Skin of body (tissue), 2 donors: Measurements from ENCODE around the gene ORM2. TPM values are rescaled to one million over a fixed set of nuclear protein-coding genes. Genes with fewer than 3 reads are reported as not detected.
A peak's percentile ranks its signal among the peaks of the same experiment; 100 is the strongest.
"Not testable (repeated sequence)": the region's sequence is repeated elsewhere in the genome, so short reads cannot be mapped to it uniquely, and the experiment has no call there.

ENCODE experiments used
- DNase-seq: peaks from one replicate; lab custom pipeline; 2025; lab: John Stamatoyannopoulos, UW
- total RNA-seq: library from RNA; depleted of rRNA; stranded (reverse); fragments of >200 nt; gene quantifications from one replicate; pipeline ENCODE4 v1.2.3, GENCODE V29; 2014

ORM2 gene
- total RNA-seq: 0.79 TPM

DNA sequence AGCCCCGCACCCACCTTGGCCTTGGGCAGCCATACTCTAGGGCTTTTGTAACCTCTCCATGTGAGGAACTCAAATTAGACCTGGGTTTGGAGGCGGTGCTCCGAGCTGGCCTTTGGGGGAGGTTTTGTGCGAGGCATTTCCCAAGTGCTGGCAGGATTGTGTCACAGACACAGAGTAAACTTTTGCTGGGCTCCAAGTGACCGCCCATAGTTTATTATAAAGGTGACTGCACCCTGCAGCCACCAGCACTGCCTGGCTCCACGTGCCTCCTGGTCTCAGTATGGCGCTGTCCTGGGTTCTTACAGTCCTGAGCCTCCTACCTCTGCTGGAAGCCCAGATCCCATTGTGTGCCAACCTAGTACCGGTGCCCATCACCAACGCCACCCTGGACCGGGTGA is at the start of gene ORM2:
ORM2 (plus strand) TSS at position 245 of the 398 bp plus-strand sequence; CDS start at position 281, 36 bp downstream.
- DNase-seq: not testable (repeated sequence)

DNA sequence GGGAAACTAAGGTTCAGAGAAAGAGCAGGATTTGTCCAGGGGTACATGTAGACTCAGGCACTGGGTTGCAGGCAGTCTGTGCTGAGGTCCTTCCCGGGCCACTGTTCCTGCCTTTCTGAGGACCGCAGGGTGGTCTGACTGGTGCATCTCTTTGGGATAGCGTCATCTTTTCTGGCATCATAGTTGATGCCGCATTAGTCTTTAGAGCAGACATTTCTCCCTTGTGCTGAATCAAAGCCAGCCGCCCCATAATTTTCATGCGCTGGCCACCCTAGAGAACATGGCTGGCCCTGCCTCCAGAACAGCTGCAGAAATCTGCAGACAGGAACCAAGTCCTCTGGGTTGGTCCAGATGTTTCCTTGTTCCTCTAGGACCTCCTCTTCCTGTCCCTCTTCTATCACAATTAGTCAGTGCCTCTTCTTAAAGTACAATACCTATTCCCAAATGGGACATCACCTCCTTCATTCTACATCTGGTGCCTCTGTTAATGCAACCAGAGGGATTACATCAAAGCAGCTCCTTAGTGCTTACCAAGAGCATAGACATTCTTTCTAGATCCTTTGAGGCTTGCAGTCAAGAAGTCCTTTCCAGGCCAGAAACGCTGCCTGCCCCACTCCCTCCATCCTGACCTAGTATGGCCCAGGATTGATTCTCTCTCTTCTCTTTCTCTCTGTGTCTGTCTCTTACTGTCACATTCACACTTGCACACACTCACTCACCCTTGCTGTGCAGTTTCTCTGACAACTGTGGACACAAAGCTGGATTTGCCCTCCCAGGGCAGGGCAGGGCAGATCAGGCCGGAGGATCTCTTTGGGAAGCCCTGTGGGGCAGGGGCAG is 48.8 kb upstream of the ORM2 start:
- DNase-seq: peak; percentile 85

DNA sequence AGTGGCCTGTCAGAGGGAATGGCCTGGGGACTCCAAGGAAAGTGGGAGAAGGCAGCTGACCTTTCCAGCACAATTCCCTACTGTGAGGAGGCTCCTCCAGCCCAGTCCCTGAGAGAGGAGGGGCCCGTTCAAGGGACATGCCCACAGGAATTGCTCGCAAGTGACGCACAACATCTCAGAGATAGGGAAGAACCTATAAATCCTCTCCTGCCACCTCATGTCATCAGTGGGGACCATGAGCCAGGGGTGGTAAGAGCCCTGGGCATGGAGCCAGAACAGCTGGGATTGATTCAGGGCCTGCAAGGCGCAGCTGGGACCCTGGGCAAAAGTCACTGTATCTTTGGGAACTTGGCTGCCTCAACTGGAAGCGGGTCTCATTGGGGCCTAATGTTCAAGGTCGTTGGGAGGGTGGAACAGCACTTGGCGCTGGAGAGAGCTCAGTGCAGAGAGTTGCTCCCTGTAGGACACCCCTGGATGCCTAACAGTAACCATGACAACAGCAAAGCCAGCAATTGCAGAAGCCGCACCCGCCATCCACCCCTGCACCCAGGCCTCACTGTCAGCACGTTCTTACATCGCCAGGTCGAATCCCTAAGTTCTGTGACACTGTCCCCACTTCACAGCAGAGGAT is 48.1 kb upstream of the ORM2 start:
- DNase-seq: peak; percentile 95

DNA sequence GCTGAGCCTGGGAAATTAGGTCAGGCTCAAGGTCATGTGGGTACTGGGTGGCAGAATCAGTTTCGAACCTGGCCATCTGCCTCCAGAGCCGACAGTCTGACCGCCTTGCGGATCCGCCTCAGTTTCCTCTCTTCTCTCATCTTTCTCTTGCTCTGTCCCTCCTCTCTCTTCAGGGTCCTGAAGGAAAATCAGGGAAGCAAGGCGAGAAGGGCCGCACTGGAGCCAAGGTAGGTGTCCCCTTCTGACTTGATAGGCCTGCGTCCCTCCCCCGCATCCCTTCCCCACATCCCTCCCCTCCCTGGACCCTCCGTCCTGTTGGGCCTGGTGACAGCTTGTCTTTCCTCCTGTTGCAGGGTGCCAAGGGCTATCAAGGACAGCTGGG is 47.6 kb upstream of the ORM2 start:
- no peak for DNase-seq

DNA sequence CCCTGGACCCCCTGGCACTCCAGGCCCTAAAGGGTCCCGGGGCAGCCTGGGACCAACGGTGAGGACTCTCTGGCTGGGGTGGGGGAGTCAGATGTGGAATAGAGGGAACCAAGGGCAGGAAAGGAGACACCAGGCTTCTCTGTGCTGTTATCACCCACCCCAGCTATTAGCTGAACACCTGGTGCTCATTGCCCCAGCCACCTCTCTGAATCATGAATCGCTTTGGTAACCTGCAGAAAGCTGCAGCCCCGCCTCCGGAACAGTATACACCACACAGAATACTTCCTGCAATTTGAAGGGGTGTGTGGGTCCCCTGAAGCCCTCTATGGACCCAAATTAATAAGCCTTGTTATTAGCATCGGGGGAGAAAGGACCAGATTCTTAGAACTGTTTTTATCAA is 47.2 kb upstream of the ORM2 start:
- no peak for DNase-seq

DNA sequence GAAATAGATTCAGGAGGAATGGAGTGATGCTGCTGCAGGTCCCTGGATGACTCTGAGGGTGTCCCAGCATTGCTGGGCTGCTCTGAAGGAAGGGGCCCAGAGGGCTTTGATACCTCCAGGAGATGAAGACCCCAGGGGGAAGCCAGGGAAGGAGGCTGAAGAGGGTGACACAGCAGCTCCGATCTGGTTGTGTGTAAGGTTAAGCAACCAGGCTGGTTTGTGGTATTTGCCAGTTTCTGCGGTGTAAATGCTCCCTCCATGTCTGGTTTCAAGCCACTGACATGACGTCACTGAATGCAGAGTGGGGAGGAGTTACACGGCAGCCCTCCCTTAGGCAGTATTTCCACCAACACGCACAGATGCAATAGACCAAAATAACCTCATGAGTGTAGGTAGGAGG is 46.7 kb upstream of the ORM2 start:
- DNase-seq: peak; percentile 48

DNA sequence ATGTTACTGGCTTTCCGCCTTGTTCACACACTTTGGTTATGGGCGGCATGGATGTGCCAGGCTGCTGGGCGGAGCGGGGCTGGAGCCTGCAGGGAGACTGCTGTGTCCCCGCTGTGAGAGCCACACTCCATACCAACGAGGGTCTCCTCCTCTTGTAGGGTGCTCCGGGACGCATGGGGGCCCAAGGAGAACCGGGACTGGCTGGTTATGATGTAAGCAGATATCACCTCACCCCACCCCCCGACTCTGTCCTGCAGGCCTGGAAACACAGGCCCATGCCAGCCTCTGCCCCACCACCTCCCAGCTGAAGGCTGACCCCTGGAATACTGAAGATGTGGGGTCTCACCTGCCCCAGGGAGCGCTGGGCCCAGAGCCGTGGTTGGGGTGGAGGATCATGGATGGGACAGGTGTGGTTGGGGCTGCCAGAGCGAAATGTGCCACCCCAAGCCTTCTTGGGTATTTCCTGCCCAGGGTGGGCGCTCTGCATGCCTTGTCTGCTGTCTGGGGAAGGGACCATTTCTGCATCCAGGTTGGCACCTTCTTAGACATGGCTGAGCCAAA is 46.0 kb upstream of the ORM2 start:
- no peak for DNase-seq

DNA sequence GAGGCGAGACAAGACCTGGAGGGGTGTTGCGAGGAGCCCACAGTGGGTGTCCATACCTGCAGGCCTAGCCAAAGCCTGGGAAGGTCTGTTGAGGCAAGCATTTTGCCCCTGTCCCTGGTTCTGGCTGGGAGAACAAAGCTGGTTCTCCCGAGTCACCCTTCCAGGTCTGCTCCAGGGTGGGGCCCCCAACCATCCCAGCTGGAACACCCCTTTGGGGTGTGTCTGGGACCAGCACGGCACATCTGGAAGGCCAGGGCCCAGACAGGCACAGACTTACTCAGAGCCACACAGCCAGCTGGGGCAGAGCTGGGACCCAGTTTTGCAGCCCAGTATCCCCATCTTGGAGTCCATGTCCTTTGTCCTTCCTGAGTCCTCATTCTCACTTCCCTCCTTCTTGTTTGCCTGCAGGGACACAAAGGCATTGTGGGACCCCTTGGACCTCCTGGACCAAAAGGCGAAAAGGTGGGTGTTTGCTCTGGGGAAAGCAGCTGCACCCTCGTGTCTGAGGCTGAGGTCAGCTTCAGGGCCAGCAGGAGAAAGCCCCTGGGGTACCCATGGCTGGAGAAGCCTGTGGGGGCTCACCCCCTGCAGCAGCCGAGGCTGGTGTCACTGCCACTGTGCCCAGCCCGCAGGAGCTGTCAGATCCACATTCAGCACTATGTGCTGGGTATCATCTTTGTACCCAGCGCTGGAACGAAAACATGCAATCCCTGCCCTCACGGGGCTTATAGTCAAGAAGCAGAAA is 45.2 kb upstream of the ORM2 start:
- no peak for DNase-seq

DNA sequence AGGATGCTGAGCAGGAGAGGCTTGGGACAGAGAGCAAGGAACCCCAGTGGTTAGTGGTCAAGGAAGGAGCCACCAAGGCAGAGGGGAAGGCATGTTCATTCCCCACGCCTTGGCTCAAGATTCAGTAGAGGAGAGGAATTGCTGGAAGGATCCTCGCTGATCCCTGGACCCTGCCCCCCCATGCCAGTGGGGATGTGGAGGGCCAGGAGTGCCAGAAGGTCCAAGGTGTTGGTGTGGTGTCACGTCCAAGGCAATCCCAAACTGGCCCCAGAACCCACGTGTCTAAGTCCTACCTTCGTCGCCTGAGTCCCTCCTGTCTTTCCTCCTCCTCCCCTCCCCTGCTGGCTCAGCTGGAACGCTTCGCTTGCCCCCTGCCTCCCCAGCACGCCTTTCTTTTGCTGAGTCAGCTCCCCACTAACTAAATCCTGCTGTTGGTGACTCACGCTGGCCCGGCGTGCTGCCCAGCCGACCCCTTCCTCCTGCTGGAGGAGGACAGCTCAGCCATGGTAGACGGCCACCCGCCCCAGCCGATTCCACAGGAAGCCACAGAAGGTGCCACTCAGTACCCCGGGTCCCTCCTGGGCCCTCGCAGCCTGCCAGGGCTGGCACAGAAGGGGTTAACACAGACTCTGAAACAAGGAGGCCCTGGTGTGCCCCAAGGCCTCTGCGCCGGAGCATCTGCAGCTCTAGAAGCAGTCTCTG is 44.4 kb upstream of the ORM2 start:
- peak; percentile 81 for DNase-seq

DNA sequence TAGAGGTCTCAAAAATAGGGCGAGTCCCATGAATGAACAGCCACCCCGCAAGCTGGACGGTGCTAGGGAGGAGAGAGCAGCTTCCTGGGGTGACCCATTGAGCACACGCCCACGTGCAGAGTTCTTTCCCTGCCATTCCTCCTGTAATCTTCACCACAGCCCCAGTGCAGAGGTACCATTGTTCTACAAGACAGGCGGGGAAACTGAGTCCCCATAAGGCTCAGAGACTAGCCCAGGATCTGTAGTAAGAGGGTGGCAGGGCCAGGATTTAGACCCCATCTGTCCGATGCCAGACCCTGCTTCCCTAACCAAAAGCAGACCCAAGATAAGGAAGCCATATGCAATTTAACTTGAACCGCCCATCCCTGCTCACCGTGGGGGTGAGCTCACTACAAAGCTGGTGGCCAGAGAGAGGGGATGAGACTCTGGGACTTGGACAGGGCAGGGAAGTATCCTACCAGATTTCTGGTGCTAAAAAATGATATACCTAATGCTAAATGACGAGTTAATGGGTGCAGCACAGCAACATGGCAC is 43.5 kb upstream of the ORM2 start:
- no peak for DNase-seq

DNA sequence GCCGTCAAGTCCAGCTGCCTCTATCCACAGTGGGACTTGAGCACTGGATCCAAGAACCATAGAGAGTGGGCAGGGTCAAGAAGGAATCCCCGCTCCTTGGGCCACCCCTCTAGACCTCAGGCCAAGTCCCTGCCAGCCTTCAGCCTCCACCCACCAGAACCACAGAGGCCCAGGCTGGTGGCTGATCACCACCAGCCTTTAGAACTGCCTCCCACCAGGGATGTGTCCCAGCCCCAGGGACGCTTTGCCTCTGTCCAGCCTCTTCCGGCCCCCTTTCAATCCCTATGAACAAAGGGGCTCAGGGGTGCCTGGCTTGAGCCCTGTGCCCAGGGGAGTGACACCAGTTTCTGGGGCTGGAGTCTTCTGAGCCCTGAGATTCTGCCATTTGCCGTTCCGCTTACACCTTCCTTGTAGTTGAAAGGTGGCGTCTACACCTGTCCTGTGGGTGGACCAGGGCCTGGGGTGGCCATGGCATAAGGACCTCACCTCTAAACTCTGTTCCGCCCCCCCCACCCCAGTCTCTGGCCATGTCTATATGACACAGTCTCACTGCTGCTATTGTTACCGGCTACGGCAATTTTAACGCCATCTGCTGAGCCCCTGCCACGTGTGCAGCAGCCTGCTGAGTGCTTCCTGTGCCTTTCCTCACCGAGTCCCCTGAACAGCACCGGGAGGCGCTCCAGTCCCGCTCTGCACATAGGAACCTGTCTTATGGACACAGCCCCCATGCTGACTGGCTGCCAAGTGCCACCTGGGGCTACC is 42.5 kb upstream of the ORM2 start:
- DNase-seq: no peak

DNA sequence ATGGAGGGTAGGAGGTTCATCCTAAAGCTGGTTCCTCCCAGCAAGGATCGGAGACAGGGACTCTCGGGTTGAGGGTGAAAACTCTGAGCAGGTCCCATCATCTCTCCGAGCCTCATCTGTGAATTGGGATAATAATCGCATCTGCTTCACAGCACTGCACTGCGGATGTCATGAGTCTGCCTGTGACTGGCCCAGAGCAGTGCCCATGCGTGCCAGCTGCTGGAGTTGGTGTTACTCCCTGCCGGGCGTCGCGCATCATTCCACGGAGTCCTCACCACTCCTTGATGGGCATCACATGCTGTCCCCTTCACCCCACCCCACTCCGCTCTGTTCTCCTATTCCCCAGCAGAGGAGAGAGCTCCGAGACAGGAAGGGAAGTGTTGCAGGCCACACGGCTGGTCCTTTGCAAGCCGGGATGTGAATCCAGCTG is 41.9 kb upstream of the ORM2 start:
- no peak for DNase-seq

DNA sequence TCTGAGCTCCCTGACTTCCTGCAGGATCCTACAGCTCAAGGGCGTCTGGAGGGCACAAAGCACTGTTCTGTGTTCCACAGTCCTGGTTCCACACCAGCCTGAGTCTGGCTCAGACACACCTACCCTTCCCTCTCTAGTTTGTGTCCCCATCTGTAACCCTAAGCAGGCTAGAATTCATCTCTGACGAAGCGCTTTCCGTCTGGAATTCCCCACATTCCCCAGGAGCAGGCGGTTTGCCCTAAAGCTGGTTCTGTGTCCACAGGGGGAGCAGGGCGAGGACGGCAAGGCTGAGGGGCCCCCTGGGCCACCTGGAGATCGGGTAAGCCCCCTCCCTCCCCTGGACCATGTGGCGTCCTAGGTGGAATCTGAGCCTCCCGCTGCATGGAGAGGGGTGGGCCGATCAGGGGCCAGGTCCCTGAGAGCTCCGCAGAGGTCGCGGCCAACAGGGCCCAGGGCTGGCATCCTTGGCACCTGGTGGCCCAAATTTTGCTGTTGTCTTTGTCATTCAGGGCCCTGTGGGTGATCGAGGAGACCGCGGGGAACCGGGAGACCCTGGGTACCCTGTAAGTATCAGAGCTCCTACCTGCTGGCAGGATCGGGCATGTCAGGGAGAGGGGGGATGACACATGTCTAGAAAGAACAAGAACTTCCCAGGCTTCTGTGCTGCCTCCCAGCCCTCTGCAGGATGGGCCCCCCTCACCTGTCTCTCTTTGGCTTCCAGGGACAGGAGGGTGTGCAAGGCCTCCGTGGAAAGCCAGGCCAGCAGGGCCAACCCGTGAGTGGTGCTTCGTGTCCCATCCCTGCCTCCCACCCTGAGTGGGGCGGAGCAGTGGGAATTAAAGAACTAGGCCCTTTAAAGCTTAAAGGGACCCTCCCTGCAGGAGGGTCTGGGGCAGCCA is 41.2 kb upstream of the ORM2 start:
- no peak for DNase-seq

DNA sequence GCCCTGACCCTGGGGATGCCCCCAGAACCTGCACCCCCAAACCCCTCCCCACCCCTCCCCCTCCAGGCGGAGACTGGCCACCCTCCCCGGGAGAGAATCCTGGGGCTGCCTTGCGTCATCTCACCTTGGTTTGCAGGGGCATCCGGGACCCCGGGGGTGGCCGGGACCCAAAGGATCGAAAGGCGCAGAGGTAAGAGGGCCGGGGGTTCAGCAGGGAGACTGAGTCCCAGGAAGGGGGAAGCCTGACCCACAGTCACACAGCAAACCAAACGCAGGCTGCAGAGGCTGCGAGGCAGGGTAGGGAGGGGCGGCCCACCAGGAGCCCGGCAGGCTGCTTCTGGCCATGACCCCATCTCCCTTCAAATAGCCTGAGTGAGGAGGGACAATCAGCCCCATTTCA is 40.6 kb upstream of the ORM2 start:
- no peak for DNase-seq

DNA sequence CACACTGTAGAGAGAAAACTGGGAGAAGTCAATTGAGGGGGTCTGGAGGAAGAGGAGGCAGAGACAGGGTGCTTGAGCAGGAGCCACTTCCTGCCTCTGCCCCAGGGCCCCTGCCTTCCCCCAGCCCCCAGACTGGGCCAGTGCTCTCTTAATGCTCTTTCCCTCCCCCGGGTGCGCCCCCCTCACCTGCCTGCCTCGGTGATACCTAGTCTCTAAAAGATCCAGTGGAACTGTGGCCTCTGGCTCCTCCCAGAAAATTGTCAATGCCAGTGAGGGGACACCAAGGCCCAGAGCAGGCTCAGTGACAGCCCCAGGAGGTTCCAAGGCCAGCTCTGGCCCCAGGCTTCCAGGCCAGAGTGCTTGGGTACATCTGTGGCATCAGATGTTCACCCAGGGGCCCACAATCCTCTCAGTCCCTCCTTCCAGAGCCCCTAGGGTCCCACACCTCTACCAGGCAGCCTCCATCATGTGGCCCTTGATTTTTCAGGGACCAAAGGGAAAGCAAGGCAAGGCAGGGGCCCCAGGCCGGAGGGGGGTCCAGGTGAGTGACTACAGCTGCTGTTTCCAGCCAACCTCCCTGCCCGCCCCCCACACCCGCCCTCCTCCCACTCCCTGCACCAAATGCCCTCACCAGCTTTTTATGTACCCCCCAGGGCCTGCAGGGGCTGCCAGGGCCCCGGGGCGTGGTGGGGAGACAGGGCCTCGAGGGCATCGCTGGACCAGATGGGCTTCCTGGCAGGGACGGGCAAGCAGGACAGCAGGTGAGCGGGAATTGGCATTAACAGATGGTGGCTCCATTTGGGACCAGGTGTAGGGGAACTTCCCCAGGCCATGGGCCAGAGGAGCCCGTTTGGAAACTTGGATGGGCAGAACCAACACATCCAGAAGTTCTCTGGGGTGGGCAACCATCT is 39.8 kb upstream of the ORM2 start:
- DNase-seq: no peak

DNA sequence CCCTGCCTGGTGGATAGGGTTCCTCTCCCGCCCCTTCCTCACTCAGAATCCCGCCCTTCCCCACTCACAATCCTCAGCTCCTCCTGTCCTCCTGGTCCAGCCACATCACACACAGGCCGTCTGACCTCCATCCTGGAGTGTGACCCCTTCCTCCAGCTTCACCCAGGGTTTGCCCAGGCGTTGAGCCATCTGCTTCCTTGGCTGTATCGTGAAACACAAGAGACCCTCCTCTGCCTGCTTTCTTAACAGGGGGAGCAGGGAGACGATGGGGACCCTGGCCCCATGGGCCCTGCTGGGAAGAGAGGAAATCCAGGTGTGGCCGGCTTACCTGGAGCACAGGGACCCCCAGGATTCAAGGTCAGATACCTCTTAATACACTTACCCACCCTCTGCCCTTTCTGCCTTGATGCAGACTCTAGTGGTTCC is 39.1 kb upstream of the ORM2 start:
- no peak for DNase-seq

DNA sequence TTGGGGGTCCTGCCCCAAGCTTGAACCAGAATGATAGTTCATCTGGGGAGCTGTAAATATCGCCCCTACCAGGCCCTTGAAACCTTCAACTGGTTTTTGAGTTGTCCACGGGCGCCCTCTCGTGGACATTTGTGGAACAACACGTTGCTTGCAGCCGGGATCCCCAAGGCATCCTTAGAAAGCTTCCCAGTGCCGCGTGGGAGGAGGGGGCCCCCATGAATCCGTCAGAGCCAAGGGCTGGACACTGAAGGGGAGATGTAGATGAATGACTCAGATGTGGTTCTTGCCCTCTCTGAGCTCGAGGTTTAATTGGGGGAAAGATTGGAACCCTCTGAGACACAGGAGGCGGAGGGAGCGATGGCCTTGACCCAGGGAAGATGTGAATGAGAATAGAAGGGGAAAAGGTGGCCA is 38.6 kb upstream of the ORM2 start:
- peak; percentile 30 for DNase-seq
